Upper lobe of left lung (tissue), 6 donors: ENCODE data around the gene PDE4A. TPM values are rescaled to one million over a fixed set of nuclear protein-coding genes. Genes with fewer than 3 reads are reported as not detected.

Experiments used
- ATAC-seq, 2 donors: fragments of 200-7000 bp; cut with Tn5 transposase; one replicate each; pipeline ENCODE4 v1.9.1; 2022; ENCODE audit warnings: mild to moderate bottlenecking in 2 of 2, moderate library complexity in 2 of 2; ENCODE audit not compliant: low FRiP score in 2 of 2
- DNase-seq, 2 donors: peaks; one replicate each; pipeline ENCODE4 v3.0.0-alpha.2; 2019 to 2020
- H3K27ac ChIP-seq, 4 donors: fragments of 200-600 bp; sonication (generic); one replicate each; pipeline ENCODE4 v1.5.1; 2016 to 2019
- H3K27me3 ChIP-seq, 4 donors: fragments of 200-600 bp; sonication (generic); one replicate each; pipeline ENCODE4 v1.5.1; 2017 to 2019
- H3K36me3 ChIP-seq, 4 donors: fragments of 200-600 bp; sonication (generic); one replicate each; pipeline ENCODE4 v1.5.1; 2016 to 2019
- H3K4me1 ChIP-seq, 4 donors: fragments of 200-600 bp; sonication (generic); one replicate each; pipeline ENCODE4 v1.5.1; 2018 to 2019
- H3K4me3 ChIP-seq, 4 donors: fragments of 200-600 bp; sonication (generic); one replicate each; pipeline ENCODE4 v1.5.1; 2017 to 2019; ENCODE audit warnings: mild to moderate bottlenecking in 2 of 4, moderate library complexity in 1 of 4
- H3K9me3 ChIP-seq, 4 donors: fragments of 200-600 bp; sonication (generic); one replicate each; pipeline ENCODE4 v1.5.1; 2018 to 2019
- CTCF ChIP-seq, 6 experiments: fragments of 450-650 bp in 4 of 6; fragments of 200-600 bp in 2 of 6; sonication (generic) in 2 of 6; IDR thresholded peaks; one replicate each; pipeline ENCODE4 v1.5.1; 2016 to 2019; ENCODE audit warnings: antibody characterized with exemption in 6 of 6
- EP300 ChIP-seq, 4 donors: sonication (generic); formaldehyde crosslinking; IDR thresholded peaks; one replicate each; pipeline ENCODE4 v1.5.1; 2017; ENCODE audit warnings: antibody characterized with exemption in 4 of 4, control low read depth in 2 of 4
- POLR2A ChIP-seq, 4 donors: fragments of 450-650 bp; IDR thresholded peaks; one replicate each; pipeline ENCODE4 v1.5.1; 2016 to 2017; ENCODE audit warnings: antibody characterized with exemption in 4 of 4, mild to moderate bottlenecking in 2 of 4
- POLR2AphosphoS5 ChIP-seq, 2 donors: sonication (generic); formaldehyde crosslinking; IDR thresholded peaks; one replicate each; pipeline ENCODE4 v1.5.1; 2017; ENCODE audit warnings: antibody characterized with exemption in 2 of 2
- WGBS, 2 donors: methylation state at CpG; one replicate each; pipeline ENCODE4 v1.1.5; 2017 to 2018; 5-methylcytosine and 5-hydroxymethylcytosine counted together
- total RNA-seq, 6 donors: library from RNA; depleted of rRNA in 4 of 6; stranded (reverse); fragments of >200 nt in 4 of 6; gene quantifications; one replicate each; pipeline versions ENCODE4 v1.1.0 to v1.2.1, GENCODE V29; 2016 to 2021
- donor health status: DM: no; HTN: no; CAD: no; lungs with moderate emphysema.
- donor health status: DM: no; HTN: yes; CAD: no; lungs with severe emphysema.

Gene PDE4A
- total RNA-seq, 6 donors from 2014 or later, result 22.8 to 38.2 (median 31.2) TPM

GRCh38 chr19:10430505-10431253 lies 10.3 kb downstream of the PDE4A start:
- Histone ChIP-seq H3K4me1 (peaks cover 22 to 39% (median 30%) of the 10 kb centered on the region in 4 donors), H3K9me3 (no peaks in the 10 kb centered on the region), H3K27me3 (no peaks in the 10 kb centered on the region), H3K27ac (peak overlapping the region; percentile 68 to 85 (median 84)), H3K36me3 (no peaks in the 10 kb centered on the region), H3K4me3 (peak overlapping the region; percentile 72 to 92 (median 80))
- peak; percentile 66 to 85 for ATAC-seq
- no peak for TF ChIP-seq POLR2AphosphoS5 (IDR thresholded peaks at IDR 0.05)
- no peak for TF ChIP-seq EP300 (IDR thresholded peaks at IDR 0.05)
- peak in 1 of 4 donors; percentile 75 for TF ChIP-seq POLR2A (IDR thresholded peaks at IDR 0.05)
- TF ChIP-seq CTCF (IDR thresholded peaks at IDR 0.05), result peak in 2 of 6 experiments; percentile 24 to 29
- peak; percentile 66 to 95 for DNase-seq
- WGBS, 2 donors, result 3 to 8% methylated on average over 21 to 29 of the region's 75 CpGs

GRCh38 chr19:10431254-10431942 lies 11.1 kb downstream of the PDE4A start:
- WGBS, 2 donors, result 5 to 9% methylated on average over 15 to 24 of the region's 25 CpGs
- H3K36me3 ChIP-seq, result no peaks in the 10 kb centered on the region
- ATAC-seq, result peak; percentile 20 to 41
- peak overlapping the region; percentile 68 to 85 (median 84) for H3K27ac ChIP-seq
- H3K27me3 ChIP-seq, result no peaks in the 10 kb centered on the region
- peak in 3 of 6 experiments; percentile 17 to 39 (median 25) for TF ChIP-seq CTCF (IDR thresholded peaks at IDR 0.05)
- TF ChIP-seq POLR2AphosphoS5 (IDR thresholded peaks at IDR 0.05), result peak in 1 of 2 donors; percentile 27
- TF ChIP-seq POLR2A (IDR thresholded peaks at IDR 0.05), result no peak
- no peak for TF ChIP-seq EP300 (IDR thresholded peaks at IDR 0.05)
- H3K4me1 ChIP-seq, result peaks cover 22 to 39% (median 27%) of the 10 kb centered on the region in 4 donors
- no peaks in the 10 kb centered on the region for H3K9me3 ChIP-seq
- peak overlapping the region; percentile 72 to 92 (median 80) for H3K4me3 ChIP-seq
- DNase-seq, result peak in 1 of 2 donors; percentile 58

- peak; percentile 79 to 95 for DNase-seq
These were observed 11.8 kb downstream of the PDE4A start for GRCh38 chr19:10431943-10432735.

More at GRCh38 chr19:10431943-10432735, 11.8 kb downstream of the PDE4A start:
- no peak for TF ChIP-seq CTCF (IDR thresholded peaks at IDR 0.05)
- TF ChIP-seq POLR2A (IDR thresholded peaks at IDR 0.05), result peak in 1 of 4 donors; percentile 61
- TF ChIP-seq POLR2AphosphoS5 (IDR thresholded peaks at IDR 0.05), result peak; percentile 55 to 56
- no peak for TF ChIP-seq EP300 (IDR thresholded peaks at IDR 0.05)
- 0 to 4% methylated on average over 10 to 11 of the region's 64 CpGs for WGBS, 2 donors
- H3K27ac ChIP-seq, result peak overlapping the region; percentile 68 to 85 (median 84)
- no peaks in the 10 kb centered on the region for H3K9me3 ChIP-seq
- no peaks in the 10 kb centered on the region for H3K27me3 ChIP-seq
- ATAC-seq, result peak; percentile 74 to 88
- peaks cover 22 to 39% (median 27%) of the 10 kb centered on the region in 4 donors for H3K4me1 ChIP-seq
- H3K36me3 ChIP-seq, result no peaks in the 10 kb centered on the region
- peak overlapping the region; percentile 72 to 92 (median 80) for H3K4me3 ChIP-seq
